GM12878 (cell line): ENCODE measurements around the gene LSM12.

Experiments
- RAD21 ChIP-seq: IDR thresholded peaks from 2 replicates; pipeline ENCODE4 v1.6.1; 2011; ENCODE audit warnings: mild to moderate bottlenecking, low read depth, low read length, moderate library complexity; ENCODE audit not compliant: insufficient read depth
- TCF12 ChIP-seq: IDR thresholded peaks from 2 replicates; pipeline ENCODE4 v1.6.1; 2011; ENCODE audit warnings: low read depth, mild to moderate bottlenecking, low read length
- TF ChIP-seq, protein P1 (sequence below): IDR thresholded peaks from 2 replicates; pipeline ENCODE4 v1.6.1; 2012; ENCODE audit warnings: low read length, inconsistent platforms
- TF ChIP-seq, protein P2 (sequence below): IDR thresholded peaks from 2 replicates; pipeline ENCODE4 v1.6.1; 2012; ENCODE audit warnings: mild to moderate bottlenecking, low read depth, low read length

DNA sequence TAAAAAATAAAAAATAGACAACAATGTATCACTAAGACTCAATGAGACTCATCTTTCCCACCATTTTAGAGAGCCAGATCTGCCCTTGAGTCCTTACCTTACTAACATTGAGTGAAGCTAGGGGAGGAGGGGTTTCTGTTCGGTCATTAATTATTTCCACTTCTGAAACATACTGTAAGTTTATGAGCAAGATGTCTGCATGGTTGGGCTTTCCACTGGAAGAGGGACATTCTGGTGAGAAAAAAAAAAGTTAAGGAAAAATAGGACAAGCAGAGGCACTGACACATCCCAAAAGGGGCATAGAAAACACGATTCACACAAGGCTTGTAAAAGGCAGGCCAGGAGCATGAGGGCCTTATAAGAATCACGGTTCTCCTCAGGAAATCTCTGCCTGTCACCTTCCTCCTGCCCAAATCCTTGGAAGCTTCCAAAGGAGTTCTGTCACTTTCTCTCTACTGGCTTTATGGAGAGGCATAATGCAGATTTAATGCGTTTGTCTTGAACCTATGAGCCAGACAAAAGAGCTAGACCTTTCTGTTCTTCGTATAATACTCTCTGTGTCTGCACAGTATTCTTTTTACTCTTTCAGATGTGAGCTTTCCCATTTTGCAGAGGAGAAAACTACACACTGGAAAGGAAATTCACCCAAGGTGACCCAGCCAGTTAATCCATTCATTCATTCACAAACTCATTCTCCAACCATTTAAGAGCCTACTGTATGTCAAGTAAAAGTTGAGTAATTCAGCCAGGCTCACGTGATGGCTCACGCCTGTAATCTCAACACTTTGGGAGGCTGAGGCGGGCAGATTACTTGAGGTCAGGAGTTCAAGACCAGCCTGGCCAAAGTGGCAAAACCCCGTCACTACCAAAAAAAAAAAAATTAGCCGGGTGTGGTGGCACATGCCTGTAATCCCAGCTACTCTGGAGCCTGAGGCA lies 2.5 kb downstream of the LSM12 start:
- TF ChIP-seq, protein P1, sequence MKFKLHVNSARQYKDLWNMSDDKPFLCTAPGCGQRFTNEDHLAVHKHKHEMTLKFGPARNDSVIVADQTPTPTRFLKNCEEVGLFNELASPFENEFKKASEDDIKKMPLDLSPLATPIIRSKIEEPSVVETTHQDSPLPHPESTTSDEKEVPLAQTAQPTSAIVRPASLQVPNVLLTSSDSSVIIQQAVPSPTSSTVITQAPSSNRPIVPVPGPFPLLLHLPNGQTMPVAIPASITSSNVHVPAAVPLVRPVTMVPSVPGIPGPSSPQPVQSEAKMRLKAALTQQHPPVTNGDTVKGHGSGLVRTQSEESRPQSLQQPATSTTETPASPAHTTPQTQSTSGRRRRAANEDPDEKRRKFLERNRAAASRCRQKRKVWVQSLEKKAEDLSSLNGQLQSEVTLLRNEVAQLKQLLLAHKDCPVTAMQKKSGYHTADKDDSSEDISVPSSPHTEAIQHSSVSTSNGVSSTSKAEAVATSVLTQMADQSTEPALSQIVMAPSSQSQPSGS, result no peak
- TF ChIP-seq, protein P2, sequence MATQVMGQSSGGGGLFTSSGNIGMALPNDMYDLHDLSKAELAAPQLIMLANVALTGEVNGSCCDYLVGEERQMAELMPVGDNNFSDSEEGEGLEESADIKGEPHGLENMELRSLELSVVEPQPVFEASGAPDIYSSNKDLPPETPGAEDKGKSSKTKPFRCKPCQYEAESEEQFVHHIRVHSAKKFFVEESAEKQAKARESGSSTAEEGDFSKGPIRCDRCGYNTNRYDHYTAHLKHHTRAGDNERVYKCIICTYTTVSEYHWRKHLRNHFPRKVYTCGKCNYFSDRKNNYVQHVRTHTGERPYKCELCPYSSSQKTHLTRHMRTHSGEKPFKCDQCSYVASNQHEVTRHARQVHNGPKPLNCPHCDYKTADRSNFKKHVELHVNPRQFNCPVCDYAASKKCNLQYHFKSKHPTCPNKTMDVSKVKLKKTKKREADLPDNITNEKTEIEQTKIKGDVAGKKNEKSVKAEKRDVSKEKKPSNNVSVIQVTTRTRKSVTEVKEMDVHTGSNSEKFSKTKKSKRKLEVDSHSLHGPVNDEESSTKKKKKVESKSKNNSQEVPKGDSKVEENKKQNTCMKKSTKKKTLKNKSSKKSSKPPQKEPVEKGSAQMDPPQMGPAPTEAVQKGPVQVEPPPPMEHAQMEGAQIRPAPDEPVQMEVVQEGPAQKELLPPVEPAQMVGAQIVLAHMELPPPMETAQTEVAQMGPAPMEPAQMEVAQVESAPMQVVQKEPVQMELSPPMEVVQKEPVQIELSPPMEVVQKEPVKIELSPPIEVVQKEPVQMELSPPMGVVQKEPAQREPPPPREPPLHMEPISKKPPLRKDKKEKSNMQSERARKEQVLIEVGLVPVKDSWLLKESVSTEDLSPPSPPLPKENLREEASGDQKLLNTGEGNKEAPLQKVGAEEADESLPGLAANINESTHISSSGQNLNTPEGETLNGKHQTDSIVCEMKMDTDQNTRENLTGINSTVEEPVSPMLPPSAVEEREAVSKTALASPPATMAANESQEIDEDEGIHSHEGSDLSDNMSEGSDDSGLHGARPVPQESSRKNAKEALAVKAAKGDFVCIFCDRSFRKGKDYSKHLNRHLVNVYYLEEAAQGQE, result no peak
- TF ChIP-seq RAD21, result no peak
- TF ChIP-seq TCF12, result no peak
